ENCODE results near the gene TAS1R2. TPM values are rescaled to one million over a fixed set of nuclear protein-coding genes. Genes with fewer than 3 reads are reported as not detected.
A peak's percentile ranks its signal among the peaks of the same experiment; 100 is the strongest.

Gene TAS1R2
- total and polyA plus RNA-seq, 9 of the 15 experiments (the other 6 are each of a cell fraction or from before 2014, with no cell fraction given): not detected

GRCh38 chr1:18883636-18884418 is 24.4 kb upstream of the TAS1R2 start (continued):
- TF ChIP-seq, protein P1, sequence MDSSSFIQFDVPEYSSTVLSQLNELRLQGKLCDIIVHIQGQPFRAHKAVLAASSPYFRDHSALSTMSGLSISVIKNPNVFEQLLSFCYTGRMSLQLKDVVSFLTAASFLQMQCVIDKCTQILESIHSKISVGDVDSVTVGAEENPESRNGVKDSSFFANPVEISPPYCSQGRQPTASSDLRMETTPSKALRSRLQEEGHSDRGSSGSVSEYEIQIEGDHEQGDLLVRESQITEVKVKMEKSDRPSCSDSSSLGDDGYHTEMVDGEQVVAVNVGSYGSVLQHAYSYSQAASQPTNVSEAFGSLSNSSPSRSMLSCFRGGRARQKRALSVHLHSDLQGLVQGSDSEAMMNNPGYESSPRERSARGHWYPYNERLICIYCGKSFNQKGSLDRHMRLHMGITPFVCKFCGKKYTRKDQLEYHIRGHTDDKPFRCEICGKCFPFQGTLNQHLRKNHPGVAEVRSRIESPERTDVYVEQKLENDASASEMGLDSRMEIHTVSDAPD (CRISPR knock-in tag; IDR thresholded peaks at IDR 0.05): no peak
- no peak for TF ChIP-seq ZNF436 (CRISPR knock-in tag; IDR thresholded peaks at IDR 0.05)
- no peak for TF ChIP-seq ARHGAP35 (IDR thresholded peaks at IDR 0.05; ENCODE audit: partially characterized antibody)
- no peak for TF ChIP-seq NR0B1 (IDR thresholded peaks at IDR 0.05; ENCODE audit: partially characterized antibody)
- no peak for TF ChIP-seq TSC22D4 (tag; IDR thresholded peaks at IDR 0.05)
- peak; percentile 96 for TF ChIP-seq SMC3 (conservative IDR thresholded peaks at IDR 0.05; ENCODE audit: insufficient read depth, low read depth, low read length)
- TF ChIP-seq IRF9 (tag; IDR thresholded peaks at IDR 0.05): no peak
- peak; percentile 62; the same call in 1 of the 2 replicates for TF ChIP-seq ARID2 (IDR thresholded peaks at IDR 0.05)
- TF ChIP-seq, protein P2, sequence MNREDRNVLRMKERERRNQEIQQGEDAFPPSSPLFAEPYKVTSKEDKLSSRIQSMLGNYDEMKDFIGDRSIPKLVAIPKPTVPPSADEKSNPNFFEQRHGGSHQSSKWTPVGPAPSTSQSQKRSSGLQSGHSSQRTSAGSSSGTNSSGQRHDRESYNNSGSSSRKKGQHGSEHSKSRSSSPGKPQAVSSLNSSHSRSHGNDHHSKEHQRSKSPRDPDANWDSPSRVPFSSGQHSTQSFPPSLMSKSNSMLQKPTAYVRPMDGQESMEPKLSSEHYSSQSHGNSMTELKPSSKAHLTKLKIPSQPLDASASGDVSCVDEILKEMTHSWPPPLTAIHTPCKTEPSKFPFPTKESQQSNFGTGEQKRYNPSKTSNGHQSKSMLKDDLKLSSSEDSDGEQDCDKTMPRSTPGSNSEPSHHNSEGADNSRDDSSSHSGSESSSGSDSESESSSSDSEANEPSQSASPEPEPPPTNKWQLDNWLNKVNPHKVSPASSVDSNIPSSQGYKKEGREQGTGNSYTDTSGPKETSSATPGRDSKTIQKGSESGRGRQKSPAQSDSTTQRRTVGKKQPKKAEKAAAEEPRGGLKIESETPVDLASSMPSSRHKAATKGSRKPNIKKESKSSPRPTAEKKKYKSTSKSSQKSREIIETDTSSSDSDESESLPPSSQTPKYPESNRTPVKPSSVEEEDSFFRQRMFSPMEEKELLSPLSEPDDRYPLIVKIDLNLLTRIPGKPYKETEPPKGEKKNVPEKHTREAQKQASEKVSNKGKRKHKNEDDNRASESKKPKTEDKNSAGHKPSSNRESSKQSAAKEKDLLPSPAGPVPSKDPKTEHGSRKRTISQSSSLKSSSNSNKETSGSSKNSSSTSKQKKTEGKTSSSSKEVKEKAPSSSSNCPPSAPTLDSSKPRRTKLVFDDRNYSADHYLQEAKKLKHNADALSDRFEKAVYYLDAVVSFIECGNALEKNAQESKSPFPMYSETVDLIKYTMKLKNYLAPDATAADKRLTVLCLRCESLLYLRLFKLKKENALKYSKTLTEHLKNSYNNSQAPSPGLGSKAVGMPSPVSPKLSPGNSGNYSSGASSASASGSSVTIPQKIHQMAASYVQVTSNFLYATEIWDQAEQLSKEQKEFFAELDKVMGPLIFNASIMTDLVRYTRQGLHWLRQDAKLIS (CRISPR knock-in tag; IDR thresholded peaks at IDR 0.05): no peak
- TF ChIP-seq RB1 (IDR thresholded peaks at IDR 0.05; ENCODE audit: low read depth): peak; percentile 47; the same call in 1 of the 2 replicates
- TF ChIP-seq ZNF395 (CRISPR knock-in tag; IDR thresholded peaks at IDR 0.05): no peak
- TF ChIP-seq RUNX1 (IDR thresholded peaks at IDR 0.05; ENCODE audit: low read depth): no peak
- no peak for TF ChIP-seq MEF2A (IDR thresholded peaks at IDR 0.05; ENCODE audit: control insufficient read depth, low read depth, low read length)
- 0 out of 2 replicates have a peak, but pooled peaks have one; percentile 22 for TF ChIP-seq TEAD4 (IDR thresholded peaks at IDR 0.05; ENCODE audit: low read length)
- no peak for TF ChIP-seq TEAD4 (CRISPR knock-in tag; IDR thresholded peaks at IDR 0.05; ENCODE audit: borderline replicate concordance)
- no peak for TF ChIP-seq ZNF668 (CRISPR knock-in tag; IDR thresholded peaks at IDR 0.05)
- TF ChIP-seq IRF1 (CRISPR knock-in tag; IDR thresholded peaks at IDR 0.05; ENCODE audit: borderline replicate concordance): no peak
